ENCODE measurements around the gene BBOX1. TPM values are rescaled to one million over a fixed set of nuclear protein-coding genes. Genes with fewer than 3 reads are reported as not detected.

The BBOX1 gene
- polyA plus RNA-seq, 1 donor from 2014 or later = not detected

GRCh38 chr11:27004103-27004502, 36.5 kb upstream of the BBOX1 start:
- H3K27ac ChIP-seq (ENCODE audit: low read length) = no peak overlapping the region
- no peaks in the 10 kb centered on the region for H3K27me3 ChIP-seq (ENCODE audit: insufficient read depth, low read depth, low read length)
- no peak overlapping the region for H2AFZ ChIP-seq (ENCODE audit: low read depth, low read length)
- no peak overlapping the region for H3K4me2 ChIP-seq (ENCODE audit: low read length)
- no peaks in the 10 kb centered on the region for H3K79me2 ChIP-seq (replicated peaks; ENCODE audit: insufficient read depth, low read length)
- H3K9ac ChIP-seq (ENCODE audit: low read length) = no peak overlapping the region
- H3K4me3 ChIP-seq (ENCODE audit: low read length) = no peak overlapping the region
- H3K9me2 ChIP-seq (ENCODE audit: insufficient read depth, low read length) = no peaks in the 10 kb centered on the region
- H4K20me1 ChIP-seq (ENCODE audit: insufficient read depth) = no peaks in the 10 kb centered on the region
- TF ChIP-seq MXI1 (conservative IDR thresholded peaks at IDR 0.05; ENCODE audit: poor library complexity, severe bottlenecking) (no peak), SMC3 (conservative IDR thresholded peaks at IDR 0.05; ENCODE audit: poor library complexity) (no peak), EP300 (conservative IDR thresholded peaks at IDR 0.05; ENCODE audit: poor library complexity, severe bottlenecking) (no peak), REST (IDR thresholded peaks at IDR 0.05; ENCODE audit: borderline replicate concordance) (no peak), EZH2 (IDR thresholded peaks at IDR 0.05; ENCODE audit: borderline replicate concordance, insufficient read depth, low read length, poor library complexity, severe bottlenecking) (no peak), TAF1 (IDR thresholded peaks at IDR 0.05; ENCODE audit: low read depth) (no peak), POLR2AphosphoS5 (IDR thresholded peaks at IDR 0.05) (no peak)
- H3K36me3 ChIP-seq (ENCODE audit: insufficient read depth, low read length) = no peaks in the 10 kb centered on the region
- H3K9me3 ChIP-seq (ENCODE audit: low read length) = no peaks in the 10 kb centered on the region
- no peaks in the 10 kb centered on the region for H3F3A ChIP-seq (ENCODE audit: insufficient read depth, low read length, poor library complexity, severe bottlenecking)

GRCh38 chr11:27008811-27009535, 31.6 kb upstream of the BBOX1 start:
- Histone ChIP-seq H3K36me3 (ENCODE audit: insufficient read depth, low read length) (no peaks in the 10 kb centered on the region), H3K9me2 (ENCODE audit: insufficient read depth, low read length) (no peaks in the 10 kb centered on the region), H3K4me2 (ENCODE audit: low read length) (no peak overlapping the region), H3K79me2 (replicated peaks; ENCODE audit: insufficient read depth, low read length) (no peaks in the 10 kb centered on the region), H3K9me3 (ENCODE audit: low read length) (no peaks in the 10 kb centered on the region), H3K4me3 (ENCODE audit: low read length) (no peak overlapping the region), H3K27me3 (ENCODE audit: insufficient read depth, low read depth, low read length) (no peaks in the 10 kb centered on the region), H3K9ac (ENCODE audit: low read length) (no peak overlapping the region), H3F3A (ENCODE audit: insufficient read depth, low read length, poor library complexity, severe bottlenecking) (no peaks in the 10 kb centered on the region), H3K27ac (ENCODE audit: low read length) (no peak overlapping the region), H2AFZ (ENCODE audit: low read depth, low read length) (no peak overlapping the region), H4K20me1 (ENCODE audit: insufficient read depth) (no peaks in the 10 kb centered on the region)
- TF ChIP-seq RAD21 (conservative IDR thresholded peaks at IDR 0.05) (no peak), SMC3 (conservative IDR thresholded peaks at IDR 0.05; ENCODE audit: poor library complexity) (no peak), CTCF (IDR thresholded peaks at IDR 0.05; ENCODE audit: poor library complexity, severe bottlenecking) (no peak), REST (IDR thresholded peaks at IDR 0.05; ENCODE audit: borderline replicate concordance) (no peak), TAF1 (IDR thresholded peaks at IDR 0.05; ENCODE audit: low read depth) (no peak), EP300 (conservative IDR thresholded peaks at IDR 0.05; ENCODE audit: poor library complexity, severe bottlenecking) (no peak), EZH2 (IDR thresholded peaks at IDR 0.05; ENCODE audit: borderline replicate concordance, insufficient read depth, low read length, poor library complexity, severe bottlenecking) (no peak), POLR2AphosphoS5 (IDR thresholded peaks at IDR 0.05) (no peak), MXI1 (conservative IDR thresholded peaks at IDR 0.05; ENCODE audit: poor library complexity, severe bottlenecking) (no peak)

Data from neural cell (in vitro differentiated cells).